HepG2 (cell line): ENCODE measurements around the gene LRRN2. TPM values are rescaled to one million over a fixed set of nuclear protein-coding genes. Genes with fewer than 3 reads are reported as not detected.

Source experiments
- ATAC-seq: fragments of 200-7000 bp; cut with Tn5 transposase; 3 replicates; pipeline ENCODE4 v1.9.1; 2020; ENCODE audit warnings: mild to moderate bottlenecking, moderate library complexity
- BruUV-seq: library from RNA; stranded (reverse); fragments of 400-500 nt; replicated peaks from 2 replicates; lab custom pipeline; 2021; lab: Mats Ljungman, UMichigan
- CTCF ChIA-PET: fragments of 300-600 bp; formaldehyde crosslinking; extraction: SDS; loops from one replicate; lab custom pipeline; 2021; ENCODE audit warnings: low total read pairs, inconsistent platforms, low intra/inter-chr PET ratio; lab: Yijun Ruan, JAX
- POLR2A ChIA-PET: fragments of 350-600 bp; sonication (Branson Sonifier 250); formaldehyde crosslinking; loops from one replicate; lab custom pipeline; 2020; ENCODE audit warnings: antibody characterized with exemption, inconsistent platforms; lab: Yijun Ruan, JAX
- DNase-seq: peaks from one replicate; pipeline ENCODE4 v3.0.0-alpha.2; 2015; ENCODE audit warnings: low spot score
- FAIRE-seq: peaks from 3 replicates; lab custom pipeline; 2011; peaks lifted over from hg19 to GRCh38; lab: Jason Lieb, UNC
- H2AFZ ChIP-seq: one replicate; pipeline ENCODE4 v1.6.1; 2011; ENCODE audit warnings: low read length, inconsistent platforms
- H3K27ac ChIP-seq: fragments of 300-600 bp; 3 replicates; pipeline ENCODE4 v1.8.0; 2011; ENCODE audit warnings: mixed run types, mild to moderate bottlenecking, mixed read lengths, low read length, inconsistent platforms; ENCODE audit not compliant: insufficient read depth; ENCODE audit errors: extremely low read length
- H3K27me3 ChIP-seq, 2 experiments: fragments of 200-600 bp in 1 of 2; 2 replicates in 1 of 2; 3 replicates in 1 of 2; pipeline versions ENCODE4 v1.6.0 to v1.8.0; 2011; ENCODE audit warnings: low read length in 2 of 2, mild to moderate bottlenecking in 2 of 2, moderate library complexity in 2 of 2, inconsistent platforms in 1 of 2; ENCODE audit not compliant: insufficient read depth in 2 of 2, control insufficient read depth in 1 of 2
- H3K36me3 ChIP-seq, 2 experiments: fragments of 200-600 bp in 1 of 2; replicated peaks in 1 of 2; 2 replicates in 1 of 2; 3 replicates in 1 of 2; pipeline versions ENCODE4 v1.5.1 to v1.8.0; 2011; ENCODE audit warnings: low read length in 2 of 2, inconsistent platforms in 1 of 2; ENCODE audit not compliant: insufficient read depth in 2 of 2, control insufficient read depth in 1 of 2
- H3K4me1 ChIP-seq: 2 replicates; pipeline ENCODE4 v1.5.1; 2012; ENCODE audit warnings: low read length, inconsistent platforms; ENCODE audit not compliant: insufficient read depth
- H3K4me2 ChIP-seq: 2 replicates; pipeline ENCODE4 v1.6.0; 2011; ENCODE audit warnings: low read depth, low read length, inconsistent platforms
- H3K4me3 ChIP-seq, 3 experiments: fragments of 200-600 bp in 1 of 3; sonication (generic), shearing (Covaris generic) in 1 of 3; replicated peaks in 1 of 3; 2 replicates each; pipeline ENCODE4 v1.5.1; 2011 to 2016; ENCODE audit warnings: low read length in 3 of 3, inconsistent platforms in 2 of 3, low read depth in 2 of 3, mild to moderate bottlenecking in 2 of 3, control low read depth in 1 of 3, mixed read lengths in 1 of 3; ENCODE audit not compliant: insufficient read depth in 1 of 3
- H3K79me2 ChIP-seq: one replicate; pipeline ENCODE4 v1.6.1; 2011; ENCODE audit warnings: low read length, inconsistent platforms; ENCODE audit not compliant: insufficient read depth
- H3K9ac ChIP-seq: 2 replicates; pipeline ENCODE4 v1.6.0; 2011; ENCODE audit warnings: mild to moderate bottlenecking, low read depth, low read length, inconsistent platforms; ENCODE audit not compliant: insufficient read depth
- H3K9me3 ChIP-seq: 2 replicates; pipeline ENCODE4 v1.5.1; 2012; ENCODE audit warnings: mild to moderate bottlenecking, low read length
- H4K20me1 ChIP-seq: 2 replicates; pipeline ENCODE4 v1.6.0; 2011; ENCODE audit warnings: inconsistent platforms, mild to moderate bottlenecking, low read length, moderate library complexity; ENCODE audit not compliant: insufficient read depth
- ATF1 ChIP-seq: IDR thresholded peaks from 2 replicates; pipeline ENCODE4 v1.6.1; 2016; ENCODE audit warnings: mild to moderate bottlenecking, control low read depth
- KAT2B ChIP-seq: fragments of 150-350 bp; IDR thresholded peaks from 2 replicates; pipeline ENCODE4 v1.6.1; 2014; ENCODE audit warnings: low read depth, low read length, borderline replicate concordance
- SPEN ChIP-seq: sonication (generic); formaldehyde crosslinking; IDR thresholded peaks from 2 replicates; pipeline ENCODE4 v1.5.1; 2020; ENCODE audit warnings: low read depth, mild to moderate bottlenecking, missing genetic modification reagents
- WGBS: methylation state at CpG from one replicate; pipeline ENCODE4 v1.1.6; 2017; ENCODE audit warnings: low lambda C conversion rate; 5-methylcytosine and 5-hydroxymethylcytosine counted together
- in situ Hi-C: cut with HindIII; loops from 2 replicates; pipeline ENCODE4 v1.10.0; 2017; ENCODE audit warnings: low pct_unique_long_range_greater_than_20kb; ENCODE audit not compliant: extremely low pct_ligation_motif_present
- intact Hi-C: fragments of 100-400 bp; cut with micrococcal nuclease; formaldehyde crosslinking; loops from one replicate; pipeline ENCODE4 v1.10.0; 2022; ENCODE audit not compliant: unreplicated experiment
- polyA plus RNA-seq, 8 experiments: library from polyadenylated mRNA; depleted of rRNA in 3 of 8; stranded (reverse) in 7 of 8; unstranded in 1 of 8; fragments of >200 nt; fragmentation: Illumina TruSeq in 4 of 8; extraction: Trizol in 4 of 8; gene quantifications; 2 replicates each; pipeline versions ENCODE4 v1.2.1 to v1.2.3, GENCODE V29; 2011 to 2016; ENCODE audit warnings: low read depth in 4 of 8, missing spikeins in 1 of 8, mixed read lengths in 1 of 8; ENCODE audit not compliant: insufficient read depth in 1 of 8
- total RNA-seq, 5 experiments: library from RNA; depleted of rRNA; stranded (reverse); fragments of >200 nt; fragmentation: Illumina TruSeq; extraction: Trizol; gene quantifications; 2 replicates each; pipeline ENCODE4 v1.2.3, GENCODE V29; 2016; ENCODE audit warnings: low read depth in 1 of 5
- TF ChIP-seq, protein P1 (sequence below): sonication (generic); formaldehyde crosslinking; IDR thresholded peaks from 2 replicates; pipeline ENCODE4 v1.9.0; 2021; ENCODE audit warnings: missing genetic modification reagents, borderline replicate concordance
- TF ChIP-seq, protein P2 (sequence below): sonication (generic); formaldehyde crosslinking; IDR thresholded peaks from 2 replicates; pipeline ENCODE4 v1.5.0; 2020; ENCODE audit warnings: missing genetic modification reagents
- TF ChIP-seq, protein P3 (sequence below): sonication (generic); formaldehyde crosslinking; IDR thresholded peaks from 2 replicates; pipeline ENCODE4 v1.9.0; 2022; ENCODE audit warnings: low read depth, missing genetic modification reagents
- TF ChIP-seq, protein P4 (sequence below): sonication (generic); formaldehyde crosslinking; IDR thresholded peaks from 2 replicates; pipeline ENCODE4 v1.4.0; 2020; ENCODE audit warnings: missing genetic modification reagents, mild to moderate bottlenecking, borderline replicate concordance

LRRN2 gene
- total and polyA plus RNA-seq, 2 of the 13 experiments (the other 11 are each of a cell fraction or from before 2014, with no cell fraction given), result not detected

DNA sequence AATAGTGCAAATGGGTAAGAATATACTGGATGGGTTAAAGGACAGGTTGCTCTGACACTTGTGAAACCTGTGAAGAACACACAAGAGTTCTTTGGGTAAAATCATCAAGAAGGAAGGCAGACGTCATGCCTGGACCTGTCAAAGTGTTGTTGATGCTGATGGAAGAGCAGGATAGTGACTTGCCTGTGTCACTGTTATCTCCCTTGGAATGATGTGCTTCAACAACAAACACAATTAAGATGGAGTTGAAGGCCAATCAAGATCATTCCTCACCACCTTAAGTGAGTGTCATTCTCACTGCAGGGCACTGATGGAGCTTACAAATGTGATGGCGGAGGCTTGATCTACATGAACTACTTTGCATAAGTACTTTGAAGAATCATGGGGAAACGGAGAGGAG lies 73.2 kb downstream of the LRRN2 start (continued):
- TF ChIP-seq ATF1 (CRISPR knock-in tag), result no peak
- TF ChIP-seq KAT2B, result no peak
- TF ChIP-seq, protein P1, sequence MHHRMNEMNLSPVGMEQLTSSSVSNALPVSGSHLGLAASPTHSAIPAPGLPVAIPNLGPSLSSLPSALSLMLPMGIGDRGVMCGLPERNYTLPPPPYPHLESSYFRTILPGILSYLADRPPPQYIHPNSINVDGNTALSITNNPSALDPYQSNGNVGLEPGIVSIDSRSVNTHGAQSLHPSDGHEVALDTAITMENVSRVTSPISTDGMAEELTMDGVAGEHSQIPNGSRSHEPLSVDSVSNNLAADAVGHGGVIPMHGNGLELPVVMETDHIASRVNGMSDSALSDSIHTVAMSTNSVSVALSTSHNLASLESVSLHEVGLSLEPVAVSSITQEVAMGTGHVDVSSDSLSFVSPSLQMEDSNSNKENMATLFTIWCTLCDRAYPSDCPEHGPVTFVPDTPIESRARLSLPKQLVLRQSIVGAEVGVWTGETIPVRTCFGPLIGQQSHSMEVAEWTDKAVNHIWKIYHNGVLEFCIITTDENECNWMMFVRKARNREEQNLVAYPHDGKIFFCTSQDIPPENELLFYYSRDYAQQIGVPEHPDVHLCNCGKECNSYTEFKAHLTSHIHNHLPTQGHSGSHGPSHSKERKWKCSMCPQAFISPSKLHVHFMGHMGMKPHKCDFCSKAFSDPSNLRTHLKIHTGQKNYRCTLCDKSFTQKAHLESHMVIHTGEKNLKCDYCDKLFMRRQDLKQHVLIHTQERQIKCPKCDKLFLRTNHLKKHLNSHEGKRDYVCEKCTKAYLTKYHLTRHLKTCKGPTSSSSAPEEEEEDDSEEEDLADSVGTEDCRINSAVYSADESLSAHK (CRISPR knock-in tag), result no peak
- no peak for TF ChIP-seq SPEN (CRISPR knock-in tag)
- TF ChIP-seq, protein P2, sequence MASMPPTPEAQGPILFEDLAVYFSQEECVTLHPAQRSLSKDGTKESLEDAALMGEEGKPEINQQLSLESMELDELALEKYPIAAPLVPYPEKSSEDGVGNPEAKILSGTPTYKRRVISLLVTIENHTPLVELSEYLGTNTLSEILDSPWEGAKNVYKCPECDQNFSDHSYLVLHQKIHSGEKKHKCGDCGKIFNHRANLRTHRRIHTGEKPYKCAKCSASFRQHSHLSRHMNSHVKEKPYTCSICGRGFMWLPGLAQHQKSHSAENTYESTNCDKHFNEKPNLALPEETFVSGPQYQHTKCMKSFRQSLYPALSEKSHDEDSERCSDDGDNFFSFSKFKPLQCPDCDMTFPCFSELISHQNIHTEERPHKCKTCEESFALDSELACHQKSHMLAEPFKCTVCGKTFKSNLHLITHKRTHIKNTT (CRISPR knock-in tag), result no peak
- TF ChIP-seq, protein P3, sequence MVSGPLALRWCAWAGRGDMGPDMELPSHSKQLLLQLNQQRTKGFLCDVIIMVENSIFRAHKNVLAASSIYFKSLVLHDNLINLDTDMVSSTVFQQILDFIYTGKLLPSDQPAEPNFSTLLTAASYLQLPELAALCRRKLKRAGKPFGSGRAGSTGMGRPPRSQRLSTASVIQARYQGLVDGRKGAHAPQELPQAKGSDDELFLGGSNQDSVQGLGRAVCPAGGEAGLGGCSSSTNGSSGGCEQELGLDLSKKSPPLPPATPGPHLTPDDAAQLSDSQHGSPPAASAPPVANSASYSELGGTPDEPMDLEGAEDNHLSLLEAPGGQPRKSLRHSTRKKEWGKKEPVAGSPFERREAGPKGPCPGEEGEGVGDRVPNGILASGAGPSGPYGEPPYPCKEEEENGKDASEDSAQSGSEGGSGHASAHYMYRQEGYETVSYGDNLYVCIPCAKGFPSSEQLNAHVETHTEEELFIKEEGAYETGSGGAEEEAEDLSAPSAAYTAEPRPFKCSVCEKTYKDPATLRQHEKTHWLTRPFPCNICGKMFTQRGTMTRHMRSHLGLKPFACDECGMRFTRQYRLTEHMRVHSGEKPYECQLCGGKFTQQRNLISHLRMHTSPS (CRISPR knock-in tag), result no peak

DNA sequence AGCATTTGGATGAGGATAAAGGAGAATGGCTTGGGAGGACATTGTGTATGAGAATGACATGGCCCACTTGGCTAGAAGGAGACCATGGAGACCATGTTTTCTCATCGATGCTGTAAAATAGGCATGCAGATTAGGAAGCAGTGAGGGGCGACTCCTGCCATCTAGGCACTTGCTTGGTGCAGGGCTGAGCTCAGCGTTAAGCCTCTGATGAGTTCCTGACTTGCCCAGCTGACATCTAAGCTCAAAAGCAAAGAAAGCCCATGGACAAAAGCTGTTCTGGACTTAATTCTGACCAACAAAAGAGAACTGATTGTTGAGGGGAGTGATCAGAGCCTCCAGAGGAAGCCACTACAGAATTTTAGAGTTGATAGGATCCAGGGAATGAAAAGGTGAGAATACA lies 74.5 kb downstream of the LRRN2 start:
- Histone ChIP-seq H3K4me3 (no peak overlapping the region), H3K36me3 (no peaks in the 10 kb centered on the region), H3K9ac (no peak overlapping the region), H2AFZ (no peak overlapping the region), H3K9me3 (no peaks in the 10 kb centered on the region), H4K20me1 (no peaks in the 10 kb centered on the region), H3K4me1 (no peaks in the 10 kb centered on the region), H3K79me2 (no peaks in the 10 kb centered on the region), H3K27ac (no peak overlapping the region), H3K27me3 (peaks cover 0 to 23% of the 10 kb centered on the region in 2 experiments; a peak in 3 of 5 replicates), H3K4me2 (no peak overlapping the region)
- FAIRE-seq (no peak), DNase-seq (no peak), ATAC-seq (no peak)
- WGBS, result 9% methylated on average over 3 of the region's 3 CpGs
- in situ Hi-C loops, result no loop called here
- CTCF ChIA-PET, result no interaction called here
- intact Hi-C loops, result no loop called here
- no TSS peak for BruUV-seq
- POLR2A ChIA-PET, result no interaction called here
- TF ChIP-seq, protein P4, sequence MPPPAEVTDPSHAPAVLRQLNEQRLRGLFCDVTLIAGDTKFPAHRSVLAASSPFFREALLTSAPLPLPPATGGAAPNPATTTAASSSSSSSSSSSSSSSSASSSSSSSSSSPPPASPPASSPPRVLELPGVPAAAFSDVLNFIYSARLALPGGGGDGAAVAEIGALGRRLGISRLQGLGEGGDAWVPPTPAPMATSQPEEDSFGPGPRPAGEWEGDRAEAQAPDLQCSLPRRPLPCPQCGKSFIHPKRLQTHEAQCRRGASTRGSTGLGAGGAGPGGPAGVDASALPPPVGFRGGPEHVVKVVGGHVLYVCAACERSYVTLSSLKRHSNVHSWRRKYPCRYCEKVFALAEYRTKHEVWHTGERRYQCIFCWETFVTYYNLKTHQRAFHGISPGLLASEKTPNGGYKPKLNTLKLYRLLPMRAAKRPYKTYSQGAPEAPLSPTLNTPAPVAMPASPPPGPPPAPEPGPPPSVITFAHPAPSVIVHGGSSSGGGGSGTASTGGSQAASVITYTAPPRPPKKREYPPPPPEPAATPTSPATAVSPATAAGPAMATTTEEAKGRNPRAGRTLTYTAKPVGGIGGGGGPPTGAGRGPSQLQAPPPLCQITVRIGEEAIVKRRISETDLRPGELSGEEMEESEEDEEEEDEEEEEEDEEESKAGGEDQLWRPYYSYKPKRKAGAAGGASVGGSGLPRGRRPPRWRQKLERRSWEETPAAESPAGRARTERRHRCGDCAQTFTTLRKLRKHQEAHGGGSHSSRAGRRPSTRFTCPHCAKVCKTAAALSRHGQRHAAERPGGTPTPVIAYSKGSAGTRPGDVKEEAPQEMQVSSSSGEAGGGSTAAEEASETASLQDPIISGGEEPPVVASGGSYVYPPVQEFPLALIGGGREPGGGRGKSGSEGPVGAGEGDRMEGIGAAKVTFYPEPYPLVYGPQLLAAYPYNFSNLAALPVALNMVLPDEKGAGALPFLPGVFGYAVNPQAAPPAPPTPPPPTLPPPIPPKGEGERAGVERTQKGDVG (CRISPR knock-in tag), result no peak
